Neuronal stem cell (in vitro differentiated cells): ENCODE data around the gene UBR3.
"Not testable (repeated sequence)": the region's sequence is repeated elsewhere in the genome, so short reads cannot be mapped to it uniquely, and the experiment has no call there.

Experiments
- DNase-seq: peaks from one replicate; pipeline ENCODE4 v3.0.0-alpha.2; 2013; ENCODE audit warnings: low spot score
- H2AFZ ChIP-seq: one replicate; pipeline ENCODE4 v1.6.1; 2013; ENCODE audit warnings: mild to moderate bottlenecking, low read length, inconsistent platforms
- H2AK5ac ChIP-seq: 2 replicates; pipeline ENCODE4 v1.6.1; 2013; ENCODE audit warnings: low read depth, mild to moderate bottlenecking, inconsistent platforms, low read length, moderate library complexity, mixed read lengths
- H2BK120ac ChIP-seq: 2 replicates; pipeline ENCODE4 v1.6.1; 2013; ENCODE audit warnings: low read depth, mild to moderate bottlenecking, inconsistent platforms, low read length, moderate library complexity, mixed read lengths
- H2BK12ac ChIP-seq: one replicate; pipeline ENCODE4 v1.6.1; 2013; ENCODE audit warnings: low read length, inconsistent platforms
- H2BK15ac ChIP-seq: 2 replicates; pipeline ENCODE4 v1.6.1; 2013; ENCODE audit warnings: mild to moderate bottlenecking, low read length, inconsistent platforms, mixed read lengths
- H2BK5ac ChIP-seq: one replicate; pipeline ENCODE4 v1.6.1; 2013; ENCODE audit warnings: inconsistent platforms, mild to moderate bottlenecking, low read length, moderate library complexity
- H3K14ac ChIP-seq: one replicate; pipeline ENCODE4 v1.6.1; 2013; ENCODE audit warnings: low read length, inconsistent platforms
- H3K18ac ChIP-seq: 2 replicates; pipeline ENCODE4 v1.6.1; 2013; ENCODE audit warnings: low read length, inconsistent platforms
- H3K23ac ChIP-seq: 2 replicates; pipeline ENCODE4 v1.6.1; 2013; ENCODE audit warnings: low read depth, mild to moderate bottlenecking, mixed read lengths, low read length, inconsistent platforms; ENCODE audit not compliant: poor library complexity
- H3K27ac ChIP-seq: replicated peaks from 3 replicates; pipeline ENCODE4 v1.5.1; 2013; ENCODE audit warnings: low read length, inconsistent platforms
- H3K27me3 ChIP-seq, 3 experiments: 2 replicates each; pipeline ENCODE4 v1.6.1; 2013; ENCODE audit warnings: low read length in 3 of 3, mild to moderate bottlenecking in 2 of 3, inconsistent platforms in 1 of 3, low read depth in 1 of 3, mixed read lengths in 1 of 3, moderate library complexity in 1 of 3; ENCODE audit not compliant: control insufficient read depth in 3 of 3, insufficient read depth in 3 of 3
- H3K36me3 ChIP-seq, 2 donors: replicated peaks in 1 of 2; 2 replicates each; pipeline ENCODE4 v1.6.1; 2013; ENCODE audit warnings: low read length in 2 of 2; ENCODE audit not compliant: control insufficient read depth in 2 of 2, insufficient read depth in 2 of 2
- H3K4ac ChIP-seq: 2 replicates; pipeline ENCODE4 v1.6.1; 2013; ENCODE audit warnings: inconsistent platforms, mild to moderate bottlenecking, low read length, moderate library complexity
- H3K4me1 ChIP-seq, 2 donors: 1 replicate in 1 of 2; 2 replicates in 1 of 2; pipeline ENCODE4 v1.6.1; 2013; ENCODE audit warnings: low read length in 2 of 2, low read depth in 1 of 2; ENCODE audit not compliant: control insufficient read depth in 2 of 2, insufficient read depth in 1 of 2
- H3K4me2 ChIP-seq: one replicate; pipeline ENCODE4 v1.6.1; 2013; ENCODE audit warnings: mild to moderate bottlenecking, low read length, inconsistent platforms; ENCODE audit not compliant: insufficient read depth, poor library complexity, severe bottlenecking
- H3K4me3 ChIP-seq, 2 donors: 2 replicates each; pipeline ENCODE4 v1.5.1; 2013; ENCODE audit warnings: low read length in 2 of 2, mild to moderate bottlenecking in 2 of 2, inconsistent platforms in 1 of 2, moderate library complexity in 1 of 2
- H3K79me1 ChIP-seq: one replicate; pipeline ENCODE4 v1.6.1; 2013; ENCODE audit warnings: low read depth, mild to moderate bottlenecking, inconsistent platforms, low read length, moderate library complexity
- H3K9ac ChIP-seq: one replicate; pipeline ENCODE4 v1.6.1; 2013; ENCODE audit warnings: mild to moderate bottlenecking, low read depth, low read length, inconsistent platforms; ENCODE audit not compliant: poor library complexity
- H3K9me3 ChIP-seq, 2 donors: replicated peaks in 1 of 2; 2 replicates each; pipeline versions ENCODE3 to v1.6.1; 2013; ENCODE audit warnings: low read length in 2 of 2, mild to moderate bottlenecking in 2 of 2, inconsistent platforms in 1 of 2, low read depth in 1 of 2, mixed read lengths in 1 of 2, moderate library complexity in 1 of 2; ENCODE audit not compliant: control insufficient read depth in 2 of 2, insufficient read depth in 1 of 2
- H4K8ac ChIP-seq: one replicate; pipeline ENCODE4 v1.6.1; 2013; ENCODE audit warnings: low read depth, mild to moderate bottlenecking, inconsistent platforms, low read length, moderate library complexity
- H4K91ac ChIP-seq: one replicate; pipeline ENCODE4 v1.6.1; 2013; ENCODE audit warnings: low read length, low read depth, mild to moderate bottlenecking, inconsistent platforms; ENCODE audit not compliant: poor library complexity
- WGBS, 2 donors: extraction: QIAGEN DNeasy Blood & Tissue Kit; methylation state at CpG; one replicate each; pipeline ENCODE4 v1.1.7; 2013; ENCODE audit warnings: missing lambda C conversion rate in 2 of 2, mixed read lengths in 1 of 2; ENCODE audit not compliant: insufficient read length in 2 of 2, insufficient replicate concordance in 1 of 2; ENCODE audit errors: extremely low coverage in 2 of 2; 5-methylcytosine and 5-hydroxymethylcytosine counted together

Gene UBR3

GRCh38 chr2:169933124-169933711 is 106.0 kb downstream of the UBR3 start:
- Histone ChIP-seq H2BK15ac (no peak overlapping the region), H4K8ac (no peak overlapping the region), H3K4ac (no peak overlapping the region), H3K4me1 (no peaks in the 10 kb centered on the region), H3K4me2 (no peak overlapping the region), H3K27me3 (no peaks in the 10 kb centered on the region), H3K18ac (no peak overlapping the region), H3K9me3 (no peaks in the 10 kb centered on the region), H3K27ac (no peak overlapping the region), H3K79me1 (no peaks in the 10 kb centered on the region), H2AFZ (no peak overlapping the region), H3K4me3 (no peak overlapping the region), H4K91ac (no peak overlapping the region), H3K36me3 (peaks cover 2% of the 10 kb centered on the region in 2 donors), H3K14ac (no peak overlapping the region), H3K9ac (no peak overlapping the region), H2BK5ac (no peak overlapping the region), H2AK5ac (no peak overlapping the region), H2BK12ac (no peak overlapping the region), H2BK120ac (no peak overlapping the region), H3K23ac (no peak overlapping the region)
- DNase-seq = no peak
- no CpG with 5 or more reads among the region's 2 CpGs for WGBS, 2 donors

GRCh38 chr2:169936652-169937051 is 109.4 kb downstream of the UBR3 start:
- not testable (repeated sequence) for H4K91ac ChIP-seq, H3K36me3 ChIP-seq, H3K4me2 ChIP-seq, H3K9me3 ChIP-seq, H3K4ac ChIP-seq, H2BK15ac ChIP-seq, H3K79me1 ChIP-seq, H2BK5ac ChIP-seq, H3K27me3 ChIP-seq, H3K14ac ChIP-seq, H3K23ac ChIP-seq, H3K18ac ChIP-seq, H2BK120ac ChIP-seq, H3K27ac ChIP-seq, H2AK5ac ChIP-seq, H3K4me1 ChIP-seq, H2BK12ac ChIP-seq, H3K9ac ChIP-seq, H4K8ac ChIP-seq, H3K4me3 ChIP-seq, H2AFZ ChIP-seq, DNase-seq
- no CpG with 5 or more reads among the region's 5 CpGs for WGBS, 2 donors

GRCh38 chr2:169945515-169945914 is 118.3 kb downstream of the UBR3 start:
- H3K27ac ChIP-seq = no peak overlapping the region
- no peak overlapping the region for H3K14ac ChIP-seq
- no peak overlapping the region for H2BK5ac ChIP-seq
- no peak overlapping the region for H3K23ac ChIP-seq
- no peak overlapping the region for H2BK120ac ChIP-seq
- H2AFZ ChIP-seq = no peak overlapping the region
- H4K91ac ChIP-seq = no peak overlapping the region
- H2BK15ac ChIP-seq = no peak overlapping the region
- no peak overlapping the region for H3K4me2 ChIP-seq
- no peak overlapping the region for H3K4ac ChIP-seq
- no peaks in the 10 kb centered on the region for H3K9me3 ChIP-seq
- H3K36me3 ChIP-seq = peaks cover 2 to 29% of the 10 kb centered on the region in 2 donors
- no peak overlapping the region for H2BK12ac ChIP-seq
- DNase-seq = no peak
- H3K4me3 ChIP-seq = no peak overlapping the region
- WGBS, 2 donors = no CpG with 5 or more reads among the region's 1 CpG
- no peak overlapping the region for H3K18ac ChIP-seq
- no peaks in the 10 kb centered on the region for H3K79me1 ChIP-seq
- H4K8ac ChIP-seq = no peak overlapping the region
- H3K9ac ChIP-seq = no peak overlapping the region
- H3K4me1 ChIP-seq = no peaks in the 10 kb centered on the region
- H3K27me3 ChIP-seq = no peaks in the 10 kb centered on the region
- no peak overlapping the region for H2AK5ac ChIP-seq

GRCh38 chr2:169946092-169946491 is 118.8 kb downstream of the UBR3 start:
- Histone ChIP-seq H2AFZ (no peak overlapping the region), H3K4me1 (no peaks in the 10 kb centered on the region), H4K91ac (no peak overlapping the region), H3K14ac (no peak overlapping the region), H3K79me1 (no peaks in the 10 kb centered on the region), H3K4me3 (no peak overlapping the region), H3K4me2 (no peak overlapping the region), H2AK5ac (no peak overlapping the region), H3K27ac (no peak overlapping the region), H3K18ac (no peak overlapping the region), H4K8ac (no peak overlapping the region), H3K4ac (no peak overlapping the region), H2BK15ac (no peak overlapping the region), H3K23ac (no peak overlapping the region), H2BK120ac (no peak overlapping the region), H2BK12ac (no peak overlapping the region), H3K9ac (no peak overlapping the region), H3K36me3 (peaks cover 2 to 31% of the 10 kb centered on the region in 2 donors), H3K27me3 (no peaks in the 10 kb centered on the region), H2BK5ac (no peak overlapping the region), H3K9me3 (no peaks in the 10 kb centered on the region)
- DNase-seq = no peak
- no CpG with 5 or more reads among the region's 2 CpGs for WGBS, 2 donors
